ENCODE data around the gene PNPLA5. TPM values are rescaled to one million over a fixed set of nuclear protein-coding genes. Genes with fewer than 3 reads are reported as not detected.

Gene PNPLA5
- total RNA-seq, 1 donor from 2014 or later: not detected

GRCh38 chr22:43840431-43840830, 51.4 kb downstream of the PNPLA5 start:
- Histone ChIP-seq H3K27ac (no peak overlapping the region), H3K36me3 (no peaks in the 10 kb centered on the region), H3K27me3 (no peaks in the 10 kb centered on the region), H3K4me1 (no peaks in the 10 kb centered on the region), H3K9me3 (no peaks in the 10 kb centered on the region), H3K4me3 (no peak overlapping the region)
- DNase-seq (ENCODE audit: extremely low spot score in 2 of 2): no peak
- intact Hi-C loops (cut with DNase I): no loop called here
- TF ChIP-seq POLR2A (IDR thresholded peaks at IDR 0.05): no peak
- no peak for TF ChIP-seq POLR2AphosphoS5 (IDR thresholded peaks at IDR 0.05; ENCODE audit: insufficient read depth in 1 of 2, low read depth in 1 of 2)
- no peak for TF ChIP-seq CTCF (IDR thresholded peaks at IDR 0.05)

- intact Hi-C loops (cut with DNase I): no loop called here
- Histone ChIP-seq H3K36me3 (no peaks in the 10 kb centered on the region), H3K4me1 (no peaks in the 10 kb centered on the region), H3K27ac (no peak overlapping the region), H3K9me3 (no peaks in the 10 kb centered on the region), H3K4me3 (no peak overlapping the region), H3K27me3 (no peaks in the 10 kb centered on the region)
- no peak for DNase-seq (ENCODE audit: extremely low spot score in 2 of 2)
- TF ChIP-seq POLR2A (IDR thresholded peaks at IDR 0.05): no peak
- no peak for TF ChIP-seq CTCF (IDR thresholded peaks at IDR 0.05)
- no peak for TF ChIP-seq POLR2AphosphoS5 (IDR thresholded peaks at IDR 0.05; ENCODE audit: insufficient read depth in 1 of 2, low read depth in 1 of 2)
These were observed 52.0 kb downstream of the PNPLA5 start for GRCh38 chr22:43839781-43840180.

- Histone ChIP-seq H3K27ac (no peak overlapping the region), H3K4me1 (no peaks in the 10 kb centered on the region), H3K36me3 (no peaks in the 10 kb centered on the region), H3K27me3 (no peaks in the 10 kb centered on the region), H3K9me3 (no peaks in the 10 kb centered on the region), H3K4me3 (no peak overlapping the region)
- intact Hi-C loops (cut with DNase I): no loop called here
- no peak for DNase-seq (ENCODE audit: extremely low spot score in 2 of 2)
- TF ChIP-seq POLR2AphosphoS5 (IDR thresholded peaks at IDR 0.05; ENCODE audit: insufficient read depth in 1 of 2, low read depth in 1 of 2) (no peak), CTCF (IDR thresholded peaks at IDR 0.05) (no peak), POLR2A (IDR thresholded peaks at IDR 0.05) (no peak)
These were observed 53.1 kb downstream of the PNPLA5 start for GRCh38 chr22:43838571-43839307.

- no peak for DNase-seq (ENCODE audit: extremely low spot score in 2 of 2)
- Histone ChIP-seq H3K9me3 (no peaks in the 10 kb centered on the region), H3K36me3 (no peaks in the 10 kb centered on the region), H3K4me1 (no peaks in the 10 kb centered on the region), H3K27ac (no peak overlapping the region), H3K27me3 (no peaks in the 10 kb centered on the region), H3K4me3 (no peak overlapping the region)
- TF ChIP-seq POLR2A (IDR thresholded peaks at IDR 0.05) (no peak), CTCF (IDR thresholded peaks at IDR 0.05) (no peak)
- intact Hi-C loops (cut with DNase I): no loop called here
These were observed 53.7 kb downstream of the PNPLA5 start for GRCh38 chr22:43838161-43838560.

GRCh38 chr22:43837666-43838065, 54.1 kb downstream of the PNPLA5 start:
- Histone ChIP-seq H3K9me3 (no peaks in the 10 kb centered on the region), H3K4me3 (no peak overlapping the region), H3K27me3 (no peaks in the 10 kb centered on the region), H3K4me1 (no peaks in the 10 kb centered on the region), H3K27ac (no peak overlapping the region), H3K36me3 (no peaks in the 10 kb centered on the region)
- intact Hi-C loops (cut with DNase I): no loop called here
- DNase-seq (ENCODE audit: extremely low spot score in 2 of 2): no peak
- TF ChIP-seq POLR2A (IDR thresholded peaks at IDR 0.05) (no peak), POLR2AphosphoS5 (IDR thresholded peaks at IDR 0.05; ENCODE audit: insufficient read depth in 1 of 2, low read depth in 1 of 2) (no peak)

All from vagina (tissue), 2 donors.